VCaP (cell line): ENCODE measurements around the gene LAMC1.
"Not testable (repeated sequence)": the region's sequence is repeated elsewhere in the genome, so short reads cannot be mapped to it uniquely, and the experiment has no call there.

Source experiments
- H3K27ac ChIP-seq: fragments of 450-650 bp; 2 replicates; pipeline ENCODE4 v1.5.1; 2017
- TF ChIP-seq, protein P1 (sequence below): fragments of 450-650 bp; conservative IDR thresholded peaks from 2 replicates; pipeline ENCODE4 v1.5.1; 2017; ENCODE audit warnings: mild to moderate bottlenecking, moderate library complexity

The LAMC1 gene

GRCh38 chr1:183063349-183063748 is 40.1 kb downstream of the LAMC1 start:
- TF ChIP-seq, protein P1, sequence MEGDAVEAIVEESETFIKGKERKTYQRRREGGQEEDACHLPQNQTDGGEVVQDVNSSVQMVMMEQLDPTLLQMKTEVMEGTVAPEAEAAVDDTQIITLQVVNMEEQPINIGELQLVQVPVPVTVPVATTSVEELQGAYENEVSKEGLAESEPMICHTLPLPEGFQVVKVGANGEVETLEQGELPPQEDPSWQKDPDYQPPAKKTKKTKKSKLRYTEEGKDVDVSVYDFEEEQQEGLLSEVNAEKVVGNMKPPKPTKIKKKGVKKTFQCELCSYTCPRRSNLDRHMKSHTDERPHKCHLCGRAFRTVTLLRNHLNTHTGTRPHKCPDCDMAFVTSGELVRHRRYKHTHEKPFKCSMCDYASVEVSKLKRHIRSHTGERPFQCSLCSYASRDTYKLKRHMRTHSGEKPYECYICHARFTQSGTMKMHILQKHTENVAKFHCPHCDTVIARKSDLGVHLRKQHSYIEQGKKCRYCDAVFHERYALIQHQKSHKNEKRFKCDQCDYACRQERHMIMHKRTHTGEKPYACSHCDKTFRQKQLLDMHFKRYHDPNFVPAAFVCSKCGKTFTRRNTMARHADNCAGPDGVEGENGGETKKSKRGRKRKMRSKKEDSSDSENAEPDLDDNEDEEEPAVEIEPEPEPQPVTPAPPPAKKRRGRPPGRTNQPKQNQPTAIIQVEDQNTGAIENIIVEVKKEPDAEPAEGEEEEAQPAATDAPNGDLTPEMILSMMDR: no peak
- peak overlapping the region; percentile 13; the same call in 1 of the 2 replicates for H3K27ac ChIP-seq

DNA sequence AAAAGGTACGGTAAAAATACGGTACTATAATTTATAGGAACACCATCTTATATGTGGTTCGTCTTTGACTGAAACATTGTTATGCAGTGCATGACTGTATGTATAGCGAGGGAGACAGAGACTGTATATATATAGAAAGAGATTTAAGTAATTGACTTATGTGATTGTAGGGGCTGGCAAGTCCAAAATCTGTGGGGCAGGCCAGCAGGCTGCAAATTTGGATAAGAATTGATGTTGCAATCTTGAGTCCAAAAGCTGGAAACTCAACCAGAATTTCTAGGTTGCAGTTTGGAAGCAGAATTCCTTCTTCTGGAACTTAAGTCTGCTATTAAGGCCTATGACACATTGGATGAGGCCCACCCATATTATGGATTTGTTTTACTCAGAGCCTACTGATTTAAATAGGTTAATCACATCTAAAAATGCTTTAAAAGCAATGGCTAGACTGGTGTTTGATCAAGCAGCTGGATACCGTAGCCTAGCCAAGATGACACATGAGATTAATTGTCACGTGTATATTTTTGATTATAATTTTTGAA is 42.0 kb downstream of the LAMC1 start:
- no peak overlapping the region for H3K27ac ChIP-seq
- TF ChIP-seq, protein P1: no peak

DNA sequence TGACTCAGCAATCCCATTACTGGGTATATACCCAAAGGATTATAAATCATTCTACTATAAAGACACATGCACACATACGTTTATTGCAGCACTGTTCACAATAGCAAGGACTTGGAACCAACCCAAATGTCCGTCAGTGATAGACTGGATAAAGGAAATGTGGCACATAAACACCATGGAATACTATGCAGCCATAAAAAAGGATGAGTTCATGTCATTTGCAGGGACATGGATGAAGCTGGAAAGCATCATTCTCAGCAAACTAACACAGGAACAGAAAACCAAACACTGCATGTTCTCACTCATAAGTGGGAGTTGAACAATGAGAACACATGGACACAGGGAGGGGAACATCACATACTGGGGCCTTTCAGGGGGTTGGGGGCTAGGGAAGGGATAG is 43.2 kb downstream of the LAMC1 start:
- not testable (repeated sequence) for H3K27ac ChIP-seq

DNA sequence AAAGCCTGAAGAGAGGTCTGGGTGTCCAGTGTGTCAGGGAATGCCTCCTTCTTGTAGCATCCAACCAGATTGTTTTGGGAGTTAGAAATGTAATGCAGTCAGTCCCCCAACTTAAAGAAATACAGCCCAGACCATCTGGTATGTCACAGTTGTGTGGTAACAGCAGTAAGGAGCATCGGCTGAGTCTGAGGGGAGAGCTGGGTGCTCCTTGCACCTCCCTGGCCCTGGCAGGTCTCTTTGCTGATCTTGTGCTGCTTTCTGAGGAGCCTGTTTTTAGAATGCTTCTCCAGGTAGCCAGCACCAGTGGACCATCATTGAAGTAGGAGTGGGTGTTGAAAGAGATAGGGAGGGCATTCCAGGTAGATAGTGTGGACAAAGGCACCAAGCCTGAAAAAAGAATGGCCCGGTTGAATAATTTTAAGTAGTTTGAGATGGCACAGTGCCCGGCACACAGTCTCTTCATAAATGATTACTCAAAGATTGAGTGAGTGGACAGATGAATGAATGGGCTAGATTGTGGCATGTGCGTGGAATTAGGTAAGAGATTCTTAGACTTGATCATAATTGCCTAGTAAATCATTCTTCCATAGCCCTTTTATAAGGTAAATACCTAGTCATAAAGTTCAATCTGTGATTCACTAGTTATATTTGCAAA is 46.5 kb downstream of the LAMC1 start:
- H3K27ac ChIP-seq: peak overlapping the region; percentile 80
- TF ChIP-seq, protein P1: no peak

GRCh38 chr1:183070234-183070922 is 47.2 kb downstream of the LAMC1 start:
- H3K27ac ChIP-seq: peak overlapping the region; percentile 80
- TF ChIP-seq, protein P1: no peak

DNA sequence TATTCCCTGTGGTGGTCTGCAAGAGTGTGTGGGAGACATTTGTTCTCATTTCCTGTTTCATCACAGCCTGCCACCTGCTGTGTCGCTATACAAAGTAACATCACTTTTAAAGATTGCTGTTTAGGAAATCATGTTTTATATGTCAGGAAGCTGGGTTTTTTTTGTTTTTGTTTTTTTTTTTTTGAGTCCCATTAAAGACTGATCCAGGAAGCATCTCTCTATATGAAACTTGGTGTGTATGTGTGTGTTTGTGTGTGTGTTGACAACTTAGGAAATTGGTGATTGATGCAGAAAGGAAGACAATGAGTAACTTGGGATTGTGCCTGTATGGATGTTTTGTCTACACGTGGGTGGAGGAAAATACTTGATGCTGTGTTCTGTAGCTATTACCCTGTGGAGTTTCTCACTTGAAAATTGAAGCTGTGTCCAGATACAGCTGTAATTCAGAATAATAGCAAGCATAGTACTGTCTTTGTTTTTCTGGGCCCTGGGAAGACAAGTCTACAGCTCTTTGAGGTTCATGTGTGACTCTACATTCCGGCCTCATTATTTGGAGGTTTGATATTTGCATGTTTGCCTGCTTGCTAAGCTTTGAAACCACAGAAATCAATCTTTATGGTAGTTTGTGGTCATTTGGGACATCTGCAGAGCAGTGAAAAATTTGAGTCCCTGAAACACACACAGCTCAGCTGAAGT is 47.9 kb downstream of the LAMC1 start:
- peak overlapping the region; percentile 80 for H3K27ac ChIP-seq
- TF ChIP-seq, protein P1: no peak

- peak overlapping the region; percentile 80; the same call in 1 of the 2 replicates for H3K27ac ChIP-seq
These were observed 49.4 kb downstream of the LAMC1 start for GRCh38 chr1:183072595-183072994.

- TF ChIP-seq, protein P1: no peak
- H3K27ac ChIP-seq: peak overlapping the region; percentile 80
These were observed 50.1 kb downstream of the LAMC1 start for GRCh38 chr1:183073320-183073719.
